Upper lobe of right lung (tissue), 1 donor: ENCODE results near the gene RALGPS1. TPM values are rescaled to one million over a fixed set of nuclear protein-coding genes. Genes with fewer than 3 reads are reported as not detected.

Experiments
- ATAC-seq: fragments of 200-7000 bp; cut with Tn5 transposase; one replicate; pipeline ENCODE4 v1.9.1; 2020; ENCODE audit warnings: mild to moderate bottlenecking, moderate library complexity
- DNase-seq: peaks from one replicate; pipeline ENCODE4 v3.0.0-alpha.2; 2020
- H3K27ac ChIP-seq: fragments of 200-600 bp; one replicate; pipeline ENCODE4 v1.8.0; 2022
- H3K27me3 ChIP-seq: fragments of 200-600 bp; one replicate; pipeline ENCODE4 v1.8.0; 2022; ENCODE audit warnings: mild to moderate bottlenecking
- H3K36me3 ChIP-seq: fragments of 200-600 bp; one replicate; pipeline ENCODE4 v1.8.0; 2022
- H3K4me1 ChIP-seq: fragments of 200-600 bp; one replicate; pipeline ENCODE4 v1.8.0; 2022
- H3K4me3 ChIP-seq: fragments of 200-600 bp; one replicate; pipeline ENCODE4 v1.8.0; 2022; ENCODE audit warnings: mild to moderate bottlenecking
- H3K9me3 ChIP-seq: fragments of 200-600 bp; one replicate; pipeline ENCODE4 v1.8.0; 2022
- intact Hi-C: fragments of 100-400 bp; cut with DNase I; formaldehyde crosslinking; loops from one replicate; pipeline ENCODE4 v1.11.0; 2022
- total RNA-seq: library from RNA; stranded (reverse); fragmentation: NEBNext Ultra II Directional; extraction: Animal tissue kit (Norgen Biotek cat#: 25700); gene quantifications from one replicate; pipeline ENCODE4 v1.2.1, GENCODE V29; 2021
- TF ChIP-seq, protein P1 (sequence below): fragments of 200-600 bp; IDR thresholded peaks from one replicate; pipeline ENCODE4 v1.8.0; 2022; ENCODE audit warnings: antibody characterized with exemption
- donor health status: DM: no; HTN: yes; CAD: no; lungs with severe emphysema.

Gene RALGPS1
- total RNA-seq, 1 donor from 2014 or later: 15.9 TPM

DNA sequence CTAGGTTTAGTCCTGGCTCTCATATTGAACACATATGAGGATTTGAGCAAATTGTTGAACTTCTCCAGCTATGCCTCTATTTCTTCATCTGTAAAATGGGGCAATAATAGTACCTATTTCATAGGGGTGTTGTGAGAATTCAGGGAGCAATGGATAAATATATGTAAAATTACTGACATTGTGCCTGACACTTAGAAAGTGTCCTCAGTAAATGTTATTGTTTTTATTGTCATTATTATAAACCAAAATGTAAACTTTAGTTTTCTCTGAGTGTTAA, 106.2 kb downstream of the RALGPS1 start:
- Histone ChIP-seq H3K27me3 (no peaks in the 10 kb centered on the region), H3K4me1 (no peaks in the 10 kb centered on the region), H3K36me3 (no peaks in the 10 kb centered on the region), H3K27ac (no peak overlapping the region), H3K9me3 (no peaks in the 10 kb centered on the region), H3K4me3 (no peak overlapping the region)
- no peak for ATAC-seq
- no peak for DNase-seq
- TF ChIP-seq, protein P1, sequence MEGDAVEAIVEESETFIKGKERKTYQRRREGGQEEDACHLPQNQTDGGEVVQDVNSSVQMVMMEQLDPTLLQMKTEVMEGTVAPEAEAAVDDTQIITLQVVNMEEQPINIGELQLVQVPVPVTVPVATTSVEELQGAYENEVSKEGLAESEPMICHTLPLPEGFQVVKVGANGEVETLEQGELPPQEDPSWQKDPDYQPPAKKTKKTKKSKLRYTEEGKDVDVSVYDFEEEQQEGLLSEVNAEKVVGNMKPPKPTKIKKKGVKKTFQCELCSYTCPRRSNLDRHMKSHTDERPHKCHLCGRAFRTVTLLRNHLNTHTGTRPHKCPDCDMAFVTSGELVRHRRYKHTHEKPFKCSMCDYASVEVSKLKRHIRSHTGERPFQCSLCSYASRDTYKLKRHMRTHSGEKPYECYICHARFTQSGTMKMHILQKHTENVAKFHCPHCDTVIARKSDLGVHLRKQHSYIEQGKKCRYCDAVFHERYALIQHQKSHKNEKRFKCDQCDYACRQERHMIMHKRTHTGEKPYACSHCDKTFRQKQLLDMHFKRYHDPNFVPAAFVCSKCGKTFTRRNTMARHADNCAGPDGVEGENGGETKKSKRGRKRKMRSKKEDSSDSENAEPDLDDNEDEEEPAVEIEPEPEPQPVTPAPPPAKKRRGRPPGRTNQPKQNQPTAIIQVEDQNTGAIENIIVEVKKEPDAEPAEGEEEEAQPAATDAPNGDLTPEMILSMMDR: no peak
- intact Hi-C loops: no loop called here

DNA sequence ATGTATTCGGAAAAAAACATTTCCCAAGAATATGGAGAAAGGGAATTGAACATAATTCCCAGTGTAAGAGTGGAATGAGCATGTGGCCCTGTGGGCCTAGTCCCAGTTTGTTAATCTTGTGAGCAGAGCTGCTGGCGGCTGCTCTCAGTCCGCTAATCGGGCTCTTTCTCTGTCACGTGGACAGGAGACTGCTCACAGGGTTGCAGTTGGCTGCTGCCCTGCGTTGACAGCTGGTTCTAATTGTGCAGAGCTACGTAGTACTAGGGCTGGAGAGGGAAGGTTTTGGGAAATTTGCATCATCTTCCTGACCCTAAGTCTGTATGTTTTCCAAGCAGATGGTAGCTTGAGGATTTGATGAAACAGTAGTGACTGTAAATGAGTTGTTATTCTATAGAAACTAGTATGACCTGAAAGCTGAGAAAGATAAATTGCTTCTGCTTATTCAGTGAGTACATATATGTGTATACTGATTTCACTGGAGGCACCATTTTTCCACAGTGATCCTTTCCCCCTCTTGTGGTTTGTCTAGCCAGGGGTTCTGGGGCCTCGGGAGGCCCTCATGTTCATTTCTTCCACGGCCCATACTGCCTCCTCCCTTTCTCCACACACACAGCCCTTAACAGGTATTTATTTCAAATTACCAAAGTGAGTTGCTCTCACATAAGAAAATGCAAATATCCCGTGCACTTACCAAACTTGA, 107.2 kb downstream of the RALGPS1 start:
- ATAC-seq: peak; percentile 81
- intact Hi-C loops: no loop called here
- no peaks in the 10 kb centered on the region for H3K27me3 ChIP-seq
- TF ChIP-seq, protein P1: no peak
- no peaks in the 10 kb centered on the region for H3K9me3 ChIP-seq
- no peak for DNase-seq
- peak overlapping the region; percentile 70 for H3K27ac ChIP-seq
- no peak overlapping the region for H3K4me3 ChIP-seq
- H3K4me1 ChIP-seq: no peaks in the 10 kb centered on the region
- no peaks in the 10 kb centered on the region for H3K36me3 ChIP-seq

DNA sequence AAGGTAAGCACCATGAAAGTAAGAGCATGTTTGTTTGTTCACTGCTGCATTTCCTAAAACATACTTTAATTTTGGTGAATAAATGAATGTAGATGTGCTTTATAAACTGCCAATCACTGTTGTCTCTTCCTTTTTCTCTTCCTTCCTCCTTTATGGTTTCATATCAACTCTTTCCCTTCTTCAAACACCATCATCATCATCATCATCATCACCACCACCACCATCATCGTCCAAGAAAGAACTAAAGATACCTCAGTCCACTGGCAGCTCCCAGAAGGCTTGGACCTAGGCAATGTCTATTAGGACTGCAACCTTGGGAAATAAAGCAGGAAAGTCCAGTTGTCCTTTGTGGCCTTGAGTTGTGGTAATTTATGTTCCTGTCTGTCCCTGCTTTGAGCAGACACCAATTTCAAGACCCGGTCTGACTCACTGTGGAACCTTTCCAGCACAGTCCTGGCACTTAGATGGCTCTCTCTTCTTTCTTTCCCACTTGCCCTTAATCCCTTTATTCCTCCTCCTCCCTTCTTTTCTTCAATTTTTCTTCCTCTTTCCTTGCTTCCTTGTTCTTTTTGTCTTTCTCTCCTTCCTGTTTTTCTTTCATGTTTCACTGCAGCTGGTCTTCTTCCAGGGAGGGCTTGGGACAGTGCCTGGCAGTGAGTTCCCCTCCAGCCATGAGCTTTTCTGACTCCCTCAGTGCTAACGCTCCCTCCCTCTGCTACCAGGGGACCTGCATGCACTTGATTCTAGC, 108.5 kb downstream of the RALGPS1 start:
- Histone ChIP-seq H3K27me3 (no peaks in the 10 kb centered on the region), H3K27ac (peak overlapping the region; percentile 70), H3K4me1 (no peaks in the 10 kb centered on the region), H3K36me3 (no peaks in the 10 kb centered on the region), H3K9me3 (no peaks in the 10 kb centered on the region), H3K4me3 (no peak overlapping the region)
- intact Hi-C loops: no loop called here
- TF ChIP-seq, protein P1: no peak
- DNase-seq (no peak), ATAC-seq (peak; percentile 35)

DNA sequence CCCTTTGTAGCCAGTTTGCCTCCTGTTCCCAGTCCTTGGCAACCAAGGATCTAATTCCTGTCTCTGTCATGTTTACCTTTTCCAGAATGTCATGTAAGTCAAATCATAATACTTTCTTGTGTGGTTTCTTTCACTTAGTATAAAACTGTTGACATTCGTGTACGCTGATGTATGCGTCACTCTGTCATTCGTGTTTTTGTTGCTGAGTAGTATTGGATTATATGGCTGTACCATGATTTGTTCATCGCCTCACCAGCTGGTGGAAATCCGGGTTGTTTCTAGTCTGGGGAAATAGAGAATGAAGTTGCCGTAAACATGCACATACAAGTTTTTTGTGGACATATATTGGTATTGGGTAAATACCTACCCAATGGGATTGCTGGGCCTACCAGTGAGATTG, 110.5 kb downstream of the RALGPS1 start:
- intact Hi-C loops: no loop called here
- no peaks in the 10 kb centered on the region for H3K9me3 ChIP-seq

DNA sequence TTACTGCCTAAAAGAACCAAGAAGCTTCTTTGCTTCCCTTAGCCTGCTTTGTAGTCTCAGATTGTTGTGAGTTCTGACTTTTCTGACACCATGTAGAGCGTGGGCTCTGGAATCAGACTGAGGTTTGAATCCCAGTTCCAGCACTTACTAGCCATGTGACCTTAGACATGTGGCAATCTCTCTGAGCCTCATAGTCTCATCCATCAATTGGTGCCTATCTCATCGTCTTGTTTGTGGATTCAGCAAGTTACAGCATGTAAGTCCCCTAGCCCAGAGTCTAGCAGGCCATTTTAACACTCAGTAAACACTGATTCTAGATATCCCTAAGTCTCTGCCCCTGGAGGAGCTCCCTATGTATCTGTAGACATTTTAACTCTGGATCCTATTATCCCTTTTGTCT, 113.1 kb downstream of the RALGPS1 start:
- no peak for DNase-seq
- intact Hi-C loops: no loop called here
- Histone ChIP-seq H3K9me3 (no peaks in the 10 kb centered on the region), H3K27ac (no peak overlapping the region), H3K4me3 (no peak overlapping the region), H3K4me1 (no peaks in the 10 kb centered on the region), H3K36me3 (no peaks in the 10 kb centered on the region), H3K27me3 (no peaks in the 10 kb centered on the region)
- TF ChIP-seq, protein P1: no peak
- no peak for ATAC-seq

More for the DNA sequence above, 110.5 kb downstream of the RALGPS1 start:
- H3K4me1 ChIP-seq: no peaks in the 10 kb centered on the region
- TF ChIP-seq, protein P1: no peak
- H3K4me3 ChIP-seq: no peak overlapping the region
- H3K36me3 ChIP-seq: no peaks in the 10 kb centered on the region
- no peak for DNase-seq
- no peak overlapping the region for H3K27ac ChIP-seq
- H3K27me3 ChIP-seq: no peaks in the 10 kb centered on the region
- no peak for ATAC-seq
